HG02973 (cell line): Measurements from ENCODE around the gene RNF145.
"Not testable (repeated sequence)": the region's sequence is repeated elsewhere in the genome, so short reads cannot be mapped to it uniquely, and the experiment has no call there.

ENCODE experiments used
- ATAC-seq: cut with Tn5 transposase; IDR thresholded peaks from one replicate; pipeline ENCODE4 v1.9.1; 2021; ENCODE audit warnings: moderate library complexity; ENCODE audit not compliant: unreplicated experiment

The RNF145 gene

DNA sequence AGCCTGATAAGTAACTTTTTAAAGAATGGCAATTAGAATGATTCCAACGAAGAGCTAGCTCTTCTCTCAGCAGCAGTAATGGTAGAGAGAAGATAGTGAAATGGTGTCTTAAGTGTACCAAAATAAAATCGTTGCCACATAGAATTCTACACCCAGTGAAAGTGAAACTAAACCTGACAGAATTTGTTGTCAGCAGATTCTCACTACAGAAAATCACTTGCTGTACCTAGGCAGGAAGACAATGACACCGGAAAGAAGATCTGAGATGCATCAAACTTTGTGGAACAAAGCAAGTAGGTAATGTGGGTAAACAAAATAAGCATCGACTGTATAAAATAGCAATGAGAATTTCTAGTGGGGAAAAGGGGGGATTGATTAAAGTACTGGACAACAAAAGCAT is 88.9 kb downstream of the RNF145 start:
- ATAC-seq: no peak

DNA sequence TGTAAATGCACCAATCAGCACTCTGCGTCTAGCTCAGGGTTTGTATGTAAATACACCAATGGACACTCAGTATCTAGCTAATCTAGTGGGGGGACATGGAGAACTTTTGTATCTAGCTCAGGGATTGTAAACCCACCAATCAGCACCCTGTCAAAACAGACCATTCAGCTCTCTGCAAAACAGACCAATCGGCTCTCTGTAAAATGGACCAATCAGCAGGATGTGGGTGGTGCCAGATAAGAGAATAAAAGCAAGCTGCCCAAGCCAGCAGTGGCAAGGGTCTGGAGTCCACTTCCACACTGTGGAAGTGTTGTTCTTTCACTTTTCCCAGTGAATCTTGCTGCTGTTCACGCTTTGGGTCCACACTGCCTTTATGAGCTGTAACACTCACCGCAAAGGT is 89.5 kb downstream of the RNF145 start:
- not testable (repeated sequence) for ATAC-seq

GRCh38 chr5:159118958-159119659 is 90.2 kb downstream of the RNF145 start:
- not testable (repeated sequence) for ATAC-seq

- ATAC-seq: no peak
Observed at GRCh38 chr5:159113405-159113804, 95.9 kb downstream of the RNF145 start.

- ATAC-seq: no peak
Observed at GRCh38 chr5:159112436-159112835, 96.9 kb downstream of the RNF145 start.
